Endothelial cell of umbilical vein (primary cell): ENCODE measurements around the gene ATP13A2. TPM values are rescaled to one million over a fixed set of nuclear protein-coding genes. Genes with fewer than 3 reads are reported as not detected.

Experiments used
- BruUV-seq: library from RNA; stranded (reverse); fragments of 400-500 nt; replicated peaks from 2 replicates; lab custom pipeline; 2021; lab: Mats Ljungman, UMichigan
- CTCF ChIA-PET: fragments of 300-600, 350-600 bp; sonication (Branson Sonifier 250); formaldehyde crosslinking; loops from one replicate; lab custom pipeline; 2021; ENCODE audit warnings: antibody characterized with exemption, inconsistent platforms; lab: Charles Lee
- POLR2A ChIA-PET: fragments of 300-600, 350-600 bp; sonication (Branson Sonifier 250); formaldehyde crosslinking; loops from one replicate; lab custom pipeline; 2021; ENCODE audit warnings: antibody characterized with exemption, inconsistent platforms; lab: Charles Lee
- DNase-seq: peaks from one replicate; pipeline ENCODE4 v3.0.0-alpha.2; 2011; ENCODE audit warnings: low read depth, low spot score
- FAIRE-seq: peaks from 2 replicates; lab custom pipeline; 2011; peaks lifted over from hg19 to GRCh38; lab: Jason Lieb, UNC
- H2AFZ ChIP-seq: 2 replicates; pipeline ENCODE4 v1.6.0; 2012; ENCODE audit warnings: low read depth, low read length, control low read depth, inconsistent platforms
- H3K27ac ChIP-seq: 2 replicates; pipeline ENCODE4 v1.5.1; 2011; ENCODE audit warnings: low read depth, mild to moderate bottlenecking, control low read depth, low read length, moderate library complexity; ENCODE audit not compliant: insufficient read depth
- H3K27me3 ChIP-seq, 2 experiments: 2 replicates each; pipeline versions ENCODE4 v1.6.0 to v1.6.1; 2011; ENCODE audit warnings: low read length in 2 of 2, mixed read lengths in 1 of 2; ENCODE audit not compliant: control insufficient read depth in 2 of 2, insufficient read depth in 2 of 2
- H3K36me3 ChIP-seq, 2 experiments: 2 replicates in 1 of 2; 3 replicates in 1 of 2; pipeline ENCODE4 v1.5.1; 2011; ENCODE audit warnings: low read length in 2 of 2, mild to moderate bottlenecking in 1 of 2, moderate library complexity in 1 of 2; ENCODE audit not compliant: control insufficient read depth in 2 of 2, insufficient read depth in 2 of 2; ENCODE audit errors: extremely low read depth in 1 of 2
- H3K4me1 ChIP-seq: 3 replicates; pipeline ENCODE4 v1.5.1; 2011; ENCODE audit warnings: mild to moderate bottlenecking, low read length; ENCODE audit not compliant: control insufficient read depth, insufficient read depth; ENCODE audit errors: extremely low read depth
- H3K4me2 ChIP-seq: 2 replicates; pipeline ENCODE4 v1.6.1; 2011; ENCODE audit warnings: low read length, control low read depth, mixed read lengths; ENCODE audit not compliant: insufficient read depth
- H3K4me3 ChIP-seq, 3 experiments: fragments of 200-600 bp in 1 of 3; sonication (generic), shearing (Covaris generic) in 1 of 3; replicated peaks in 1 of 3; 2 replicates each; pipeline ENCODE4 v1.5.1; 2011 to 2016; ENCODE audit warnings: control low read depth in 3 of 3, low read length in 3 of 3, mild to moderate bottlenecking in 2 of 3, inconsistent platforms in 1 of 3, low read depth in 1 of 3, moderate library complexity in 1 of 3; ENCODE audit not compliant: insufficient read depth in 1 of 3
- H3K79me2 ChIP-seq: 2 replicates; pipeline ENCODE4 v1.6.0; 2012; ENCODE audit warnings: low read length, inconsistent platforms; ENCODE audit not compliant: control insufficient read depth, insufficient read depth
- H3K9ac ChIP-seq: replicated peaks from 2 replicates; pipeline ENCODE3; 2011; ENCODE audit warnings: low read length, control low read depth; ENCODE audit not compliant: insufficient read depth; ENCODE audit errors: extremely low read depth
- H3K9me1 ChIP-seq: replicated peaks from 3 replicates; pipeline ENCODE4 v1.6.0; 2011; ENCODE audit warnings: mild to moderate bottlenecking, low read length; ENCODE audit not compliant: control insufficient read depth, insufficient read depth; ENCODE audit errors: extremely low read depth
- H3K9me3 ChIP-seq: replicated peaks from 2 replicates; pipeline ENCODE4 v1.5.1; 2012; ENCODE audit warnings: low read length, inconsistent platforms; ENCODE audit not compliant: control insufficient read depth, insufficient read depth
- H4K20me1 ChIP-seq: replicated peaks from 2 replicates; pipeline ENCODE3; 2011; ENCODE audit warnings: mild to moderate bottlenecking, low read length; ENCODE audit not compliant: control insufficient read depth, insufficient read depth; ENCODE audit errors: extremely low read depth
- EZH2 ChIP-seq: IDR thresholded peaks from 2 replicates; pipeline ENCODE4 v1.6.1; 2012; ENCODE audit warnings: borderline replicate concordance, low read depth, mild to moderate bottlenecking, moderate library complexity, low read length, inconsistent platforms; ENCODE audit not compliant: severe bottlenecking
- FOS ChIP-seq: IDR thresholded peaks from 2 replicates; pipeline ENCODE4 v1.6.1; 2011; ENCODE audit warnings: mild to moderate bottlenecking, low read length, moderate library complexity, borderline replicate concordance; ENCODE audit not compliant: insufficient read depth
- GATA2 ChIP-seq: IDR thresholded peaks from 2 replicates; pipeline ENCODE4 v1.7.0; 2011; ENCODE audit warnings: low read depth, mild to moderate bottlenecking, moderate library complexity, mixed read lengths, low read length; ENCODE audit not compliant: insufficient read length, insufficient read depth
- JUN ChIP-seq: IDR thresholded peaks from 2 replicates; pipeline ENCODE4 v1.6.1; 2011; ENCODE audit warnings: borderline replicate concordance, low read depth; ENCODE audit not compliant: insufficient read length, insufficient read depth
- MYC ChIP-seq: IDR thresholded peaks from one replicate; pipeline ENCODE4 v1.6.1; 2011; ENCODE audit warnings: mild to moderate bottlenecking, low read depth, low read length
- POLR2A ChIP-seq: IDR thresholded peaks from 2 replicates; pipeline ENCODE4 v1.6.1; 2012; ENCODE audit warnings: low read depth, mild to moderate bottlenecking, control low read depth, low read length
- POLR2AphosphoS5 ChIP-seq: IDR thresholded peaks from 2 replicates; pipeline ENCODE4 v1.6.1; 2012; ENCODE audit warnings: low read depth, mild to moderate bottlenecking, control low read depth, low read length, moderate library complexity; ENCODE audit not compliant: insufficient read depth
- dilution Hi-C: fragments of 300-500 bp; cut with MboI; formaldehyde crosslinking; loops from one replicate; pipeline ENCODE4 v1.15.0; 2019; ENCODE audit warnings: low sequenced_read_pairs; ENCODE audit not compliant: extremely low pct_ligation_motif_present
- intact Hi-C: fragments of 100-400 bp; cut with micrococcal nuclease; formaldehyde crosslinking; loops from one replicate; pipeline ENCODE4 v1.10.0; 2022
- polyA plus RNA-seq, 4 experiments: library from polyadenylated mRNA; depleted of rRNA in 3 of 4; stranded (reverse) in 3 of 4; unstranded in 1 of 4; fragments of >200 nt; gene quantifications; 2 replicates each; pipeline versions ENCODE4 v1.2.1 to v1.2.3, GENCODE V29; 2011 to 2012; ENCODE audit warnings: missing spikeins in 1 of 4
- total RNA-seq: library from RNA; stranded (reverse); gene quantifications from 2 replicates; pipeline ENCODE4 v1.2.3, GENCODE V29; 2021
- TF ChIP-seq, protein P1 (sequence below): IDR thresholded peaks from 2 replicates; pipeline ENCODE4 v1.6.1; 2011; ENCODE audit not compliant: insufficient read depth, insufficient read length
- TF ChIP-seq, protein P2 (sequence below), 2 donors: IDR thresholded peaks; 1 replicate in 1 of 2; 2 replicates in 1 of 2; pipeline ENCODE4 v1.5.1; 2011; ENCODE audit warnings: low read length in 2 of 2, mild to moderate bottlenecking in 2 of 2, moderate library complexity in 2 of 2, control low read depth in 1 of 2, inconsistent platforms in 1 of 2, low read depth in 1 of 2; ENCODE audit not compliant: insufficient read depth in 1 of 2; ENCODE audit errors: extremely low read depth in 1 of 2

Gene ATP13A2
- total and polyA plus RNA-seq, 2 donors (not counting 3 experiments of a cell fraction or from before 2014, with no cell fraction given): 44.9 to 60.6 TPM

- dilution Hi-C loops: no loop called here
These were observed 36.2 kb upstream of the ATP13A2 start for GRCh38 chr1:17047924-17048323.

DNA sequence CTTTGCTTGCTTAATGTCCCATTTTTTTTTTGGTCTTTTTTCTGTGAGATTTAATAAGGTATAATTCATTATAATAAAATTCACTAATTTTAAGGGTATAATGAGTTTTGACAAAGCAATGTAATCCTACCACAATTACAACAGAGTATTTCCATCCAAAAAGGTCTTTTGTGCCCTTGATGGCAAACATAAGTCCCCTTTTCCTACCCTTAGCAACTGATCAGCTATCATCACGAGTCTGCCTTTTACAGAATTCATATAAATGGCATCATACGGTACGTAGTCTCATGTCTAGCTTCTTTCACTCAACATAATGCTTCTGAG, 34.6 kb upstream of the ATP13A2 start:
- H4K20me1 ChIP-seq: no peaks in the 10 kb centered on the region
- DNase-seq (no peak), FAIRE-seq (no peak)
- peaks cover 27% of the 10 kb centered on the region for H3K79me2 ChIP-seq
- intact Hi-C loops (loop anchor here (1.0 kb wide), 3 partner anchors 83 to 425 kb away; no protein-coding TSS in a partner anchor), dilution Hi-C loops (no loop called here)
- peaks cover 3% of the 10 kb centered on the region for H3K4me1 ChIP-seq
- H3K4me3 ChIP-seq: no peak overlapping the region
- no peak overlapping the region for H2AFZ ChIP-seq
- POLR2A ChIA-PET: interaction anchor here (0.6 kb wide), 1 partner anchor 39 kb away, joined by 3 read pairs; no protein-coding TSS in a partner anchor
- CTCF ChIA-PET: interaction anchor here (0.7 to 5.5 kb wide), 16 partner anchors 13 to 425 kb away, joined by 3 to 85 read pairs (median 4); no protein-coding TSS in a partner anchor
- H3K9me1 ChIP-seq: no peaks in the 10 kb centered on the region
- BruUV-seq: no TSS peak
- TF ChIP-seq EZH2 (no peak), FOS (no peak), POLR2A (no peak), MYC (no peak), JUN (no peak), GATA2 (no peak), POLR2AphosphoS5 (no peak)
- TF ChIP-seq, protein P1, sequence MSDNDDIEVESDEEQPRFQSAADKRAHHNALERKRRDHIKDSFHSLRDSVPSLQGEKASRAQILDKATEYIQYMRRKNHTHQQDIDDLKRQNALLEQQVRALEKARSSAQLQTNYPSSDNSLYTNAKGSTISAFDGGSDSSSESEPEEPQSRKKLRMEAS: no peak
- TF ChIP-seq, protein P2, sequence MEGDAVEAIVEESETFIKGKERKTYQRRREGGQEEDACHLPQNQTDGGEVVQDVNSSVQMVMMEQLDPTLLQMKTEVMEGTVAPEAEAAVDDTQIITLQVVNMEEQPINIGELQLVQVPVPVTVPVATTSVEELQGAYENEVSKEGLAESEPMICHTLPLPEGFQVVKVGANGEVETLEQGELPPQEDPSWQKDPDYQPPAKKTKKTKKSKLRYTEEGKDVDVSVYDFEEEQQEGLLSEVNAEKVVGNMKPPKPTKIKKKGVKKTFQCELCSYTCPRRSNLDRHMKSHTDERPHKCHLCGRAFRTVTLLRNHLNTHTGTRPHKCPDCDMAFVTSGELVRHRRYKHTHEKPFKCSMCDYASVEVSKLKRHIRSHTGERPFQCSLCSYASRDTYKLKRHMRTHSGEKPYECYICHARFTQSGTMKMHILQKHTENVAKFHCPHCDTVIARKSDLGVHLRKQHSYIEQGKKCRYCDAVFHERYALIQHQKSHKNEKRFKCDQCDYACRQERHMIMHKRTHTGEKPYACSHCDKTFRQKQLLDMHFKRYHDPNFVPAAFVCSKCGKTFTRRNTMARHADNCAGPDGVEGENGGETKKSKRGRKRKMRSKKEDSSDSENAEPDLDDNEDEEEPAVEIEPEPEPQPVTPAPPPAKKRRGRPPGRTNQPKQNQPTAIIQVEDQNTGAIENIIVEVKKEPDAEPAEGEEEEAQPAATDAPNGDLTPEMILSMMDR (IDR thresholded peaks at IDR 0.05; ENCODE audit: extremely low read depth in 1 of 2, insufficient read depth in 1 of 2, low read depth in 1 of 2, low read length in 2 of 2): no peak
- no peak overlapping the region for H3K27ac ChIP-seq
- H3K27me3 ChIP-seq: no peaks in the 10 kb centered on the region
- no peak overlapping the region for H3K4me2 ChIP-seq
- peaks cover 12 to 13% of the 10 kb centered on the region in 2 experiments for H3K36me3 ChIP-seq
- no peaks in the 10 kb centered on the region for H3K9me3 ChIP-seq
- no peak overlapping the region for H3K9ac ChIP-seq

More at GRCh38 chr1:17047924-17048323, 36.2 kb upstream of the ATP13A2 start:
- Histone ChIP-seq H3K27ac (no peak overlapping the region), H3K4me2 (no peak overlapping the region), H3K9me3 (no peaks in the 10 kb centered on the region), H4K20me1 (no peaks in the 10 kb centered on the region), H3K27me3 (no peaks in the 10 kb centered on the region), H3K4me3 (no peak overlapping the region), H3K4me1 (peaks cover 6% of the 10 kb centered on the region), H3K36me3 (peaks cover 10 to 12% of the 10 kb centered on the region in 2 experiments), H3K79me2 (peaks cover 40% of the 10 kb centered on the region), H3K9ac (no peak overlapping the region), H2AFZ (no peak overlapping the region), H3K9me1 (no peaks in the 10 kb centered on the region)
- ChIA-PET CTCF (interaction anchor here (0.9 to 5.5 kb wide), 3 partner anchors 25 to 97 kb away, joined by 3 to 85 read pairs (median 5); no protein-coding TSS in a partner anchor), POLR2A (interaction anchor here (0.7 kb wide), 1 partner anchor 80 kb away, joined by 3 read pairs; no protein-coding TSS in a partner anchor)
- intact Hi-C loops: no loop called here
- TF ChIP-seq MYC: no peak
- TF ChIP-seq, protein P2 (IDR thresholded peaks at IDR 0.05; ENCODE audit: extremely low read depth in 1 of 2, insufficient read depth in 1 of 2, low read depth in 1 of 2, low read length in 2 of 2): no peak
- no peak for DNase-seq
- no peak for FAIRE-seq
- BruUV-seq: no TSS peak
